ENCODE data around the gene FHOD3.

The FHOD3 gene

GRCh38 chr18:36387310-36387709, 89.8 kb downstream of the FHOD3 start:
- no peak for DNase-seq

- no peak for DNase-seq
These were observed 90.8 kb downstream of the FHOD3 start for GRCh38 chr18:36388310-36388709.

GRCh38 chr18:36389027-36389426, 91.5 kb downstream of the FHOD3 start:
- no peak for DNase-seq

- DNase-seq = no peak
These were observed 92.5 kb downstream of the FHOD3 start for GRCh38 chr18:36389811-36390581.

GRCh38 chr18:36391426-36392145, 94.1 kb downstream of the FHOD3 start:
- DNase-seq = no peak

- no peak for DNase-seq
These were observed 94.9 kb downstream of the FHOD3 start for GRCh38 chr18:36392164-36392978.

GRCh38 chr18:36392979-36393287, 95.4 kb downstream of the FHOD3 start:
- no peak for DNase-seq

GRCh38 chr18:36394486-36394885, 97.0 kb downstream of the FHOD3 start:
- no peak for DNase-seq

GRCh38 chr18:36396190-36396589, 98.7 kb downstream of the FHOD3 start:
- DNase-seq = no peak

GRCh38 chr18:36397033-36397432, 99.5 kb downstream of the FHOD3 start:
- no peak for DNase-seq

GRCh38 chr18:36398419-36398818, 100.9 kb downstream of the FHOD3 start:
- no peak for DNase-seq

- DNase-seq = no peak
These were observed 101.5 kb downstream of the FHOD3 start for GRCh38 chr18:36399055-36399454.

- DNase-seq = no peak
These were observed 103.9 kb downstream of the FHOD3 start for GRCh38 chr18:36401462-36401861.

- no peak for DNase-seq
These were observed 105.4 kb downstream of the FHOD3 start for GRCh38 chr18:36402765-36403396.

GRCh38 chr18:36403896-36404820, 106.6 kb downstream of the FHOD3 start:
- DNase-seq = no peak

GRCh38 chr18:36405611-36406010, 108.1 kb downstream of the FHOD3 start:
- DNase-seq = no peak

- DNase-seq = no peak
These were observed 109.3 kb downstream of the FHOD3 start for GRCh38 chr18:36406805-36407204.

GRCh38 chr18:36408606-36409005, 111.1 kb downstream of the FHOD3 start:
- DNase-seq = no peak

- no peak for DNase-seq
These were observed 112.3 kb downstream of the FHOD3 start for GRCh38 chr18:36409779-36410178.

- no peak for DNase-seq
These were observed 112.8 kb downstream of the FHOD3 start for GRCh38 chr18:36410346-36410745.

GRCh38 chr18:36411745-36412168, 114.2 kb downstream of the FHOD3 start:
- peak; percentile 7 for DNase-seq

- DNase-seq = peak; percentile 7
These were observed 115.3 kb downstream of the FHOD3 start for GRCh38 chr18:36412778-36413177.

All from NCI-H1105 treated with DMSO at 0.1 percent for 48 hours (cell line).